ENCODE results near the gene CNGB1. TPM values are rescaled to one million over a fixed set of nuclear protein-coding genes. Genes with fewer than 3 reads are reported as not detected.
"Not testable (repeated sequence)": the region's sequence is repeated elsewhere in the genome, so short reads cannot be mapped to it uniquely, and the experiment has no call there.

Gene CNGB1
- total and polyA plus RNA-seq, 4 donors = under 0.01 TPM; not detected in 2

DNA sequence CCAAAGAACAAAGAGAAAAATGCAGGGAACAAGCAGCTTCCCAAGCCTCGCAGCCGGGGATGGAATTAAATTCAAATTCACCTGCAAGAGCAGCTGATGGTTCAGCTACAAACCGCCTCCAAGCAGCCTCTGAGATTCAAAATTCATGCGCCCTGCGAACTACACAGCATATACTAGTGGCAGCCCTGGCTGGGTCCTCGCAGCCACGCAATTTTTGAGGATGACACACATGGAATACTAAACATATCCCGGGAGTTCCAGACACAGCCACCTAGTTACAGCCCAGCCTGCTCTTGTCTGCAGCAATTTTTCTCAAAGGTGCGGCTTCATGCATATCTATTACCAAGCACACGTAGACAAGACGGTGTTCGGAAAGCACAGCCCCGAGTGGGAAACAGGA lies 132.8 kb downstream of the CNGB1 start:
- H3K27ac ChIP-seq (ENCODE audit: low read depth in 1 of 2, low read length in 2 of 2) = no peak overlapping the region
- no peaks in the 10 kb centered on the region for H3K9me3 ChIP-seq (ENCODE audit: control insufficient read depth in 4 of 4, low read length in 3 of 4)
- DNase-seq (ENCODE audit: low spot score) = no peak
- H3K4me3 ChIP-seq (ENCODE audit: low read depth in 1 of 3, low read length in 3 of 3) = no peak overlapping the region
- H3K36me3 ChIP-seq (ENCODE audit: control insufficient read depth in 4 of 4, insufficient read depth in 3 of 4, low read depth in 1 of 4, low read length in 3 of 4) = no peaks in the 10 kb centered on the region
- WGBS = 85% methylated on average over 13 of the region's 13 CpGs
- H3K4me1 ChIP-seq (ENCODE audit: control insufficient read depth in 4 of 4, insufficient read depth in 4 of 4, low read length in 3 of 4) = peaks cover 2 to 13% (median 8%) of the 10 kb centered on the region in 4 donors
- H3K27me3 ChIP-seq (ENCODE audit: control insufficient read depth in 4 of 4, insufficient read depth in 4 of 4, low read length in 3 of 4) = no peaks in the 10 kb centered on the region
- no peak for TF ChIP-seq JUND (IDR thresholded peaks at IDR 0.05)
- no peak for TF ChIP-seq EGR1 (IDR thresholded peaks at IDR 0.05; ENCODE audit: low read depth in 2 of 2)
- TF ChIP-seq, protein P1, sequence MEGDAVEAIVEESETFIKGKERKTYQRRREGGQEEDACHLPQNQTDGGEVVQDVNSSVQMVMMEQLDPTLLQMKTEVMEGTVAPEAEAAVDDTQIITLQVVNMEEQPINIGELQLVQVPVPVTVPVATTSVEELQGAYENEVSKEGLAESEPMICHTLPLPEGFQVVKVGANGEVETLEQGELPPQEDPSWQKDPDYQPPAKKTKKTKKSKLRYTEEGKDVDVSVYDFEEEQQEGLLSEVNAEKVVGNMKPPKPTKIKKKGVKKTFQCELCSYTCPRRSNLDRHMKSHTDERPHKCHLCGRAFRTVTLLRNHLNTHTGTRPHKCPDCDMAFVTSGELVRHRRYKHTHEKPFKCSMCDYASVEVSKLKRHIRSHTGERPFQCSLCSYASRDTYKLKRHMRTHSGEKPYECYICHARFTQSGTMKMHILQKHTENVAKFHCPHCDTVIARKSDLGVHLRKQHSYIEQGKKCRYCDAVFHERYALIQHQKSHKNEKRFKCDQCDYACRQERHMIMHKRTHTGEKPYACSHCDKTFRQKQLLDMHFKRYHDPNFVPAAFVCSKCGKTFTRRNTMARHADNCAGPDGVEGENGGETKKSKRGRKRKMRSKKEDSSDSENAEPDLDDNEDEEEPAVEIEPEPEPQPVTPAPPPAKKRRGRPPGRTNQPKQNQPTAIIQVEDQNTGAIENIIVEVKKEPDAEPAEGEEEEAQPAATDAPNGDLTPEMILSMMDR (IDR thresholded peaks at IDR 0.05; ENCODE audit: low read depth, low read length, missing input control) = no peak
- H3K9ac ChIP-seq (ENCODE audit: low read depth in 1 of 2, low read length in 2 of 2) = no peak overlapping the region

DNA sequence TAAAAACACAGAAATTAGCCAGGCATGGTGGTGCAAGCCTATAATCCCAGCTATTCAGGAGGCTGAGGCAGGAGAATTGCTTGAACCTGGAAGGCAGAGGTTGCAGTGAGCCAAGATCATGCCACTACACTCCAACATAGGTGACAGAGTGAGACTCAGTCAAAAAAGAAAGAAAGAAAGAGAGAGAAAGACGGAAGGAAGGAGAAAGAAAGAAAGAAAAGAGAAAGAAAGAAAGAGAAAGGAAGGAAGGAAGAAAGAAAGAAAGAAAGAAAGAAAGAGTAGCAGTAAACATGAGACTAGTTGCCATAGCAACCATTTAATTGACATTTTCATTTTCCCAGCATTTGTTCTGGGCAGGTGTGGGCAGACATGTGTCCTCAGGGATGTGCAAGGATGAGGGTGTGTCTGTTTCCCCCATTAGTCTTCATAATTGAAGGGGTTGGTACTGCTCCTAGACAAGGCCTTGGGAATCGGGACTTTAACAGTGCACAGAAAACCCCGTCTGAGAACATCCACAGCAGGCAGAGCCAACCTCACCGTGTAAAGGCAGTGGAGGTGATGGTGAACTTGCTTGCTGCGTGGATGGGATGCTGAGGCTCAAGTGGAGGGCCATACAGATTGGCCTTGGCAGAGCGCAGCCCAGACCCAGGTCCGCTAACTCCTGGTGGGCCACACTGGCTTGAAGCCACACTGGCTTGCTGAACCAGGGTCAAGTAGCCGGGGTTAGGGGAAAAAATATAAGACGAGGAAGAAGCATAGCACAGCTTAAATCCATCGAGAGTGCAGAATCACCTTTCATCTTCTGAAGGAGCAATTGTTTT lies 133.4 kb downstream of the CNGB1 start:
- Histone ChIP-seq H3K9me3 (ENCODE audit: control insufficient read depth in 4 of 4, low read length in 3 of 4) (no peaks in the 10 kb centered on the region), H3K9ac (ENCODE audit: low read depth in 1 of 2, low read length in 2 of 2) (no peak overlapping the region), H3K36me3 (ENCODE audit: control insufficient read depth in 4 of 4, insufficient read depth in 3 of 4, low read depth in 1 of 4, low read length in 3 of 4) (no peaks in the 10 kb centered on the region), H3K27ac (ENCODE audit: low read depth in 1 of 2, low read length in 2 of 2) (no peak overlapping the region), H3K27me3 (ENCODE audit: control insufficient read depth in 4 of 4, insufficient read depth in 4 of 4, low read length in 3 of 4) (no peaks in the 10 kb centered on the region), H3K4me1 (ENCODE audit: control insufficient read depth in 4 of 4, insufficient read depth in 4 of 4, low read length in 3 of 4) (peaks cover 2 to 13% (median 8%) of the 10 kb centered on the region in 4 donors), H3K4me3 (ENCODE audit: low read depth in 1 of 3, low read length in 3 of 3) (no peak overlapping the region)
- WGBS = 92% methylated on average over 10 of the region's 10 CpGs
- TF ChIP-seq YY1 (IDR thresholded peaks at IDR 0.05) = no peak
- TF ChIP-seq HNF4G (IDR thresholded peaks at IDR 0.05) = no peak
- TF ChIP-seq GABPA (IDR thresholded peaks at IDR 0.05 in 1 of 2, conservative IDR thresholded peaks at IDR 0.05 in 1 of 2) = no peak
- TF ChIP-seq, protein P2, sequence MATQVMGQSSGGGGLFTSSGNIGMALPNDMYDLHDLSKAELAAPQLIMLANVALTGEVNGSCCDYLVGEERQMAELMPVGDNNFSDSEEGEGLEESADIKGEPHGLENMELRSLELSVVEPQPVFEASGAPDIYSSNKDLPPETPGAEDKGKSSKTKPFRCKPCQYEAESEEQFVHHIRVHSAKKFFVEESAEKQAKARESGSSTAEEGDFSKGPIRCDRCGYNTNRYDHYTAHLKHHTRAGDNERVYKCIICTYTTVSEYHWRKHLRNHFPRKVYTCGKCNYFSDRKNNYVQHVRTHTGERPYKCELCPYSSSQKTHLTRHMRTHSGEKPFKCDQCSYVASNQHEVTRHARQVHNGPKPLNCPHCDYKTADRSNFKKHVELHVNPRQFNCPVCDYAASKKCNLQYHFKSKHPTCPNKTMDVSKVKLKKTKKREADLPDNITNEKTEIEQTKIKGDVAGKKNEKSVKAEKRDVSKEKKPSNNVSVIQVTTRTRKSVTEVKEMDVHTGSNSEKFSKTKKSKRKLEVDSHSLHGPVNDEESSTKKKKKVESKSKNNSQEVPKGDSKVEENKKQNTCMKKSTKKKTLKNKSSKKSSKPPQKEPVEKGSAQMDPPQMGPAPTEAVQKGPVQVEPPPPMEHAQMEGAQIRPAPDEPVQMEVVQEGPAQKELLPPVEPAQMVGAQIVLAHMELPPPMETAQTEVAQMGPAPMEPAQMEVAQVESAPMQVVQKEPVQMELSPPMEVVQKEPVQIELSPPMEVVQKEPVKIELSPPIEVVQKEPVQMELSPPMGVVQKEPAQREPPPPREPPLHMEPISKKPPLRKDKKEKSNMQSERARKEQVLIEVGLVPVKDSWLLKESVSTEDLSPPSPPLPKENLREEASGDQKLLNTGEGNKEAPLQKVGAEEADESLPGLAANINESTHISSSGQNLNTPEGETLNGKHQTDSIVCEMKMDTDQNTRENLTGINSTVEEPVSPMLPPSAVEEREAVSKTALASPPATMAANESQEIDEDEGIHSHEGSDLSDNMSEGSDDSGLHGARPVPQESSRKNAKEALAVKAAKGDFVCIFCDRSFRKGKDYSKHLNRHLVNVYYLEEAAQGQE (IDR thresholded peaks at IDR 0.05) = no peak
- TF ChIP-seq, protein P1 (IDR thresholded peaks at IDR 0.05; ENCODE audit: low read depth, low read length, missing input control) = no peak
- no peak for TF ChIP-seq FOXA1 (IDR thresholded peaks at IDR 0.05)
- TF ChIP-seq RAD21 (IDR thresholded peaks at IDR 0.05) = no peak
- TF ChIP-seq RXRA (IDR thresholded peaks at IDR 0.05) = no peak
- TF ChIP-seq JUND (IDR thresholded peaks at IDR 0.05) = no peak
- TF ChIP-seq NR2F2 (IDR thresholded peaks at IDR 0.05) = no peak
- TF ChIP-seq, protein P3, sequence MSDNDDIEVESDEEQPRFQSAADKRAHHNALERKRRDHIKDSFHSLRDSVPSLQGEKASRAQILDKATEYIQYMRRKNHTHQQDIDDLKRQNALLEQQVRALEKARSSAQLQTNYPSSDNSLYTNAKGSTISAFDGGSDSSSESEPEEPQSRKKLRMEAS (IDR thresholded peaks at IDR 0.05) = no peak
- no peak for TF ChIP-seq SP1 (IDR thresholded peaks at IDR 0.05)
- TF ChIP-seq, protein P4, sequence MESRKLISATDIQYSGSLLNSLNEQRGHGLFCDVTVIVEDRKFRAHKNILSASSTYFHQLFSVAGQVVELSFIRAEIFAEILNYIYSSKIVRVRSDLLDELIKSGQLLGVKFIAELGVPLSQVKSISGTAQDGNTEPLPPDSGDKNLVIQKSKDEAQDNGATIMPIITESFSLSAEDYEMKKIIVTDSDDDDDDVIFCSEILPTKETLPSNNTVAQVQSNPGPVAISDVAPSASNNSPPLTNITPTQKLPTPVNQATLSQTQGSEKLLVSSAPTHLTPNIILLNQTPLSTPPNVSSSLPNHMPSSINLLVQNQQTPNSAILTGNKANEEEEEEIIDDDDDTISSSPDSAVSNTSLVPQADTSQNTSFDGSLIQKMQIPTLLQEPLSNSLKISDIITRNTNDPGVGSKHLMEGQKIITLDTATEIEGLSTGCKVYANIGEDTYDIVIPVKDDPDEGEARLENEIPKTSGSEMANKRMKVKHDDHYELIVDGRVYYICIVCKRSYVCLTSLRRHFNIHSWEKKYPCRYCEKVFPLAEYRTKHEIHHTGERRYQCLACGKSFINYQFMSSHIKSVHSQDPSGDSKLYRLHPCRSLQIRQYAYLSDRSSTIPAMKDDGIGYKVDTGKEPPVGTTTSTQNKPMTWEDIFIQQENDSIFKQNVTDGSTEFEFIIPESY (IDR thresholded peaks at IDR 0.05) = no peak
- no peak for TF ChIP-seq EGR1 (IDR thresholded peaks at IDR 0.05; ENCODE audit: low read depth in 2 of 2)
- TF ChIP-seq FOXA2 (IDR thresholded peaks at IDR 0.05) = no peak
- TF ChIP-seq, protein P5, sequence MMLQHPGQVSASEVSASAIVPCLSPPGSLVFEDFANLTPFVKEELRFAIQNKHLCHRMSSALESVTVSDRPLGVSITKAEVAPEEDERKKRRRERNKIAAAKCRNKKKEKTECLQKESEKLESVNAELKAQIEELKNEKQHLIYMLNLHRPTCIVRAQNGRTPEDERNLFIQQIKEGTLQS (IDR thresholded peaks at IDR 0.05) = no peak
- TF ChIP-seq TAF1 (conservative IDR thresholded peaks at IDR 0.05) = no peak
- TF ChIP-seq HNF4A (conservative IDR thresholded peaks at IDR 0.05) = no peak
- no peak for DNase-seq (ENCODE audit: low spot score)

DNA sequence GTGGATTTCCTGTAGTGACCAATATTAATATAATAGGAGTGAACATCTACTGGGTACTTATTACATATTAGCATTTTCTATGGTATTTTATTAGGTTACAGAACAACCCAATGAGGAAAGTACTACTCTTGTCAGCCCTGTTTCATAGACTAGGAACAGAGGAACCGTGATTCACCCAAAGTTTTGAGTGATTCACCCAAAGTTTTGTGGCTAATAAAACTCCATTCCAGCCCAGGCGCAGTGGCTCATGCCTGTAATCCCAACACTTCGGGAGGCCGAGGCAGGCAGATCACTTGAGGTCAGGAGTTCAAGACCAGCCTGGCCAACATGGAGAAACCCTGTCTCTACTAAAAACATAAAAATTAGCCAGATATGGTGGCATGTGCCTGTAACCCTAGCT lies 135.5 kb downstream of the CNGB1 start:
- not testable (repeated sequence) for H3K27ac ChIP-seq (ENCODE audit: low read depth in 1 of 2, low read length in 2 of 2); H3K4me3 ChIP-seq (ENCODE audit: low read depth in 1 of 3, low read length in 3 of 3); DNase-seq (ENCODE audit: low spot score); H3K36me3 ChIP-seq (ENCODE audit: control insufficient read depth in 4 of 4, insufficient read depth in 3 of 4, low read depth in 1 of 4, low read length in 3 of 4); H3K4me1 ChIP-seq (ENCODE audit: control insufficient read depth in 4 of 4, insufficient read depth in 4 of 4, low read length in 3 of 4); H3K27me3 ChIP-seq (ENCODE audit: control insufficient read depth in 4 of 4, insufficient read depth in 4 of 4, low read length in 3 of 4); H3K9ac ChIP-seq (ENCODE audit: low read depth in 1 of 2, low read length in 2 of 2); H3K9me3 ChIP-seq (ENCODE audit: control insufficient read depth in 4 of 4, low read length in 3 of 4)
- 92% methylated on average over 4 of the region's 4 CpGs for WGBS

All from liver (tissue), 9 donors.